Stimulated activated CD8-positive, alpha-beta memory T cell treated with anti-CD3 and anti-CD28 coated beads, Interleukin-4, amount 100 ng/mL, for 4 hours (primary cell): ENCODE results near the gene BHLHA9.
"Not testable (repeated sequence)": the region's sequence is repeated elsewhere in the genome, so short reads cannot be mapped to it uniquely, and the experiment has no call there.

Source experiments
- DNase-seq, 2 donors: peaks; one replicate each; pipeline ENCODE4 v3.0.0-alpha.2; 2020; ENCODE audit warnings: low read depth in 2 of 2, low spot score in 1 of 2

BHLHA9 gene

GRCh38 chr17:1299552-1300370 lies 29.5 kb downstream of the BHLHA9 start:
- no peak for DNase-seq

GRCh38 chr17:1300371-1300905 lies 30.2 kb downstream of the BHLHA9 start:
- DNase-seq = no peak

GRCh38 chr17:1301546-1301945 lies 31.3 kb downstream of the BHLHA9 start:
- no peak for DNase-seq

- DNase-seq = no peak
Measured at GRCh38 chr17:1302761-1303160, 32.5 kb downstream of the BHLHA9 start.

GRCh38 chr17:1304522-1304921 lies 34.3 kb downstream of the BHLHA9 start:
- no peak for DNase-seq

GRCh38 chr17:1304962-1305563 lies 34.8 kb downstream of the BHLHA9 start:
- no peak for DNase-seq

GRCh38 chr17:1307829-1308228 lies 37.6 kb downstream of the BHLHA9 start:
- not testable (repeated sequence) for DNase-seq

- DNase-seq = no peak
Measured at GRCh38 chr17:1312261-1312870, 42.1 kb downstream of the BHLHA9 start.

- DNase-seq = no peak
Measured at GRCh38 chr17:1313270-1314005, 43.2 kb downstream of the BHLHA9 start.

GRCh38 chr17:1315409-1315808 lies 45.2 kb downstream of the BHLHA9 start:
- DNase-seq = no peak

- no peak for DNase-seq
Measured at GRCh38 chr17:1315891-1316403, 45.7 kb downstream of the BHLHA9 start.
